Spleen (tissue), 7 donors: ENCODE data around the gene HSPB6.

Source experiments
- CTCF ChIP-seq, 11 experiments: fragments of 200-600 bp in 7 of 11; fragments of 450-650 bp in 4 of 11; sonication (generic) in 4 of 11; IDR thresholded peaks in 8 of 11; conservative IDR thresholded peaks in 3 of 11; 1 replicate in 7 of 11; 2 replicates in 4 of 11; pipeline versions ENCODE4 v1.4.0 to v1.8.0; 2016 to 2021; ENCODE audit warnings: antibody characterized with exemption in 11 of 11, inconsistent platforms in 4 of 11, mild to moderate bottlenecking in 1 of 11
- POLR2A ChIP-seq, 3 donors: fragments of 450-650 bp; IDR thresholded peaks; one replicate each; pipeline ENCODE4 v1.5.1; 2017; ENCODE audit warnings: antibody characterized with exemption in 3 of 3, mild to moderate bottlenecking in 1 of 3
- POLR2AphosphoS5 ChIP-seq, 3 donors: sonication (generic); formaldehyde crosslinking; IDR thresholded peaks; one replicate each; pipeline ENCODE4 v1.5.1; 2017; ENCODE audit warnings: antibody characterized with exemption in 3 of 3
- donor health status: DM: no; HTN: no; CAD: no; lungs with moderate emphysema.
- donor health status: DM: no; HTN: no; CAD: no.
- donor health status: DM: no; HTN: no; CAD: no.

- TF ChIP-seq CTCF (IDR thresholded peaks at IDR 0.05 in 8 of 11, conservative IDR thresholded peaks at IDR 0.05 in 3 of 11) (peak in 10 of 11 experiments; percentile 3 to 69 (median 49)), POLR2AphosphoS5 (IDR thresholded peaks at IDR 0.05) (peak; percentile 89 to 96 (median 93)), POLR2A (IDR thresholded peaks at IDR 0.05) (peak in 2 of 3 donors; percentile 34 to 66)
Observed at GRCh38 chr19:35748106-35749020, 8.5 kb downstream of the HSPB6 start, which contains the start of gene LIN37.
